Suppressor macrophage (primary cell): ENCODE results near the gene BOD1L1.

ENCODE experiments used
- DNase-seq, 4 experiments: peaks; one replicate each; pipeline ENCODE4 v3.0.0-alpha.2; 2020 to 2022

Gene BOD1L1

GRCh38 chr4:13555325-13555724 lies 72.2 kb downstream of the BOD1L1 start:
- no peak for DNase-seq

- no peak for DNase-seq
Observed at GRCh38 chr4:13553081-13553480, 74.4 kb downstream of the BOD1L1 start.

- peak; percentile 82 to 93 (median 88) for DNase-seq
Observed at GRCh38 chr4:13548984-13549546, 78.5 kb downstream of the BOD1L1 start.

- peak in 1 of 4 experiments; percentile 11 for DNase-seq
Observed at GRCh38 chr4:13548059-13548983, 79.2 kb downstream of the BOD1L1 start.

GRCh38 chr4:13547485-13548041 lies 80.0 kb downstream of the BOD1L1 start:
- no peak for DNase-seq

GRCh38 chr4:13546941-13547484 lies 80.5 kb downstream of the BOD1L1 start:
- peak in 1 of 4 experiments; percentile 47 for DNase-seq

GRCh38 chr4:13546142-13546940 lies 81.2 kb downstream of the BOD1L1 start:
- no peak for DNase-seq

GRCh38 chr4:13545394-13545808 lies 82.1 kb downstream of the BOD1L1 start:
- DNase-seq, result no peak

- peak; percentile 54 to 83 (median 70) for DNase-seq
Observed at GRCh38 chr4:13544606-13545393, 82.7 kb downstream of the BOD1L1 start.

- DNase-seq, result peak in 1 of 4 experiments; percentile 52
Observed at GRCh38 chr4:13543839-13544605, 83.5 kb downstream of the BOD1L1 start, which contains the start of gene NKX3-2. TSS of gene NKX3-2 (minus strand) at chr4:13544508. CDS start at chr4:13544414, 94 bp downstream.

GRCh38 chr4:13543032-13543838 lies 84.3 kb downstream of the BOD1L1 start:
- no peak for DNase-seq

GRCh38 chr4:13542577-13543031 lies 84.9 kb downstream of the BOD1L1 start:
- DNase-seq, result no peak

GRCh38 chr4:13541720-13542576 lies 85.6 kb downstream of the BOD1L1 start:
- no peak for DNase-seq

- DNase-seq, result no peak
Observed at GRCh38 chr4:13541176-13541604, 86.3 kb downstream of the BOD1L1 start.

- no peak for DNase-seq
Observed at GRCh38 chr4:13540446-13541175, 86.9 kb downstream of the BOD1L1 start.

- DNase-seq, result no peak
Observed at GRCh38 chr4:13539619-13540445, 87.7 kb downstream of the BOD1L1 start.

GRCh38 chr4:13539047-13539618 lies 88.4 kb downstream of the BOD1L1 start:
- no peak for DNase-seq
